Left ventricle myocardium inferior (tissue), 1 donor: ENCODE data around the gene MT1M. TPM values are rescaled to one million over a fixed set of nuclear protein-coding genes. Genes with fewer than 3 reads are reported as not detected.
A peak's percentile ranks its signal among the peaks of the same experiment; 100 is the strongest.

Experiments
- DNase-seq: peaks from one replicate; pipeline ENCODE4 v3.0.0-alpha.2; 2020
- H3K27ac ChIP-seq: fragments of 200-600 bp; replicated peaks from 2 replicates; pipeline ENCODE4 v1.8.0; 2021
- H3K27me3 ChIP-seq: fragments of 200-600 bp; 2 replicates; pipeline ENCODE4 v1.8.0; 2021; ENCODE audit warnings: low read depth
- H3K36me3 ChIP-seq: fragments of 200-600 bp; 2 replicates; pipeline ENCODE4 v1.8.0; 2021
- H3K4me1 ChIP-seq: fragments of 200-600 bp; 2 replicates; pipeline ENCODE4 v1.8.0; 2021
- H3K4me3 ChIP-seq: fragments of 200-600 bp; 2 replicates; pipeline ENCODE4 v1.8.0; 2021; ENCODE audit warnings: mild to moderate bottlenecking, moderate library complexity
- H3K9me3 ChIP-seq: fragments of 200-600 bp; replicated peaks from 2 replicates; pipeline ENCODE4 v1.8.0; 2021
- intact Hi-C: fragments of 100-400 bp; cut with micrococcal nuclease; formaldehyde crosslinking; loops from one replicate; pipeline ENCODE4 v1.11.0; 2022
- total RNA-seq: library from RNA; stranded (reverse); fragmentation: NEBNext Ultra II Directional; extraction: Animal tissue kit (Norgen Biotek cat#: 25700); gene quantifications from one replicate; pipeline ENCODE4 v1.2.1, GENCODE V29; 2021
- TF ChIP-seq, protein P1 (sequence below): fragments of 200-600 bp; IDR thresholded peaks from 2 replicates; pipeline ENCODE4 v1.8.0; 2021; ENCODE audit warnings: antibody characterized with exemption, mild to moderate bottlenecking, borderline replicate concordance
- donor health status: DM: no; HTN: yes; CAD: no; lungs with severe emphysema.

MT1M gene
- total RNA-seq, 1 donor from 2014 or later: 3.1 TPM

DNA sequence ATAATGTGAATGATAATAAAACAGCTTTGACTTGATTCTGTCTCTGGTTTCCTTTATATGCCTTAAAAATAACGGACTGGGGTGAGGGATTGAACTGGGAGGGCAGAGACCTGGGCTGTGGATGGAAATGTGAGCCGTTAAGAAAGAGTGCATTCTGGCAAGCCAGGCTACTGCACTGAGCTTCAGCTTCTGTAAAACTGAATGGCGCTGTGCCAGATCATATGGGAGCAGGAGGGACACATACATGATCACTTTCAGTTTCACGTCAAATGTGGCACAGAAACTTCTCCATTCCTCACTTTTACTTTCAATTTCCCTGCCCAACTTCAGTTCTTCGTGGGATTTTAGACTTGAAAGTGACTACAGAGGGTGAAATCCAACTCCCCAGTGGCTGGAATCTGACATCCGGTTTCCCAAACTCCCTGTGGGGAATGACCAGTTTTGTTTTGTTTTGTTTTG is 23.0 kb upstream of the MT1M start:
- Histone ChIP-seq H3K9me3 (no peaks in the 10 kb centered on the region), H3K27ac (peak overlapping the region; percentile 95), H3K4me3 (peak overlapping the region; percentile 78), H3K27me3 (no peaks in the 10 kb centered on the region), H3K36me3 (no peaks in the 10 kb centered on the region), H3K4me1 (peaks cover 66% of the 10 kb centered on the region)
- TF ChIP-seq, protein P1, sequence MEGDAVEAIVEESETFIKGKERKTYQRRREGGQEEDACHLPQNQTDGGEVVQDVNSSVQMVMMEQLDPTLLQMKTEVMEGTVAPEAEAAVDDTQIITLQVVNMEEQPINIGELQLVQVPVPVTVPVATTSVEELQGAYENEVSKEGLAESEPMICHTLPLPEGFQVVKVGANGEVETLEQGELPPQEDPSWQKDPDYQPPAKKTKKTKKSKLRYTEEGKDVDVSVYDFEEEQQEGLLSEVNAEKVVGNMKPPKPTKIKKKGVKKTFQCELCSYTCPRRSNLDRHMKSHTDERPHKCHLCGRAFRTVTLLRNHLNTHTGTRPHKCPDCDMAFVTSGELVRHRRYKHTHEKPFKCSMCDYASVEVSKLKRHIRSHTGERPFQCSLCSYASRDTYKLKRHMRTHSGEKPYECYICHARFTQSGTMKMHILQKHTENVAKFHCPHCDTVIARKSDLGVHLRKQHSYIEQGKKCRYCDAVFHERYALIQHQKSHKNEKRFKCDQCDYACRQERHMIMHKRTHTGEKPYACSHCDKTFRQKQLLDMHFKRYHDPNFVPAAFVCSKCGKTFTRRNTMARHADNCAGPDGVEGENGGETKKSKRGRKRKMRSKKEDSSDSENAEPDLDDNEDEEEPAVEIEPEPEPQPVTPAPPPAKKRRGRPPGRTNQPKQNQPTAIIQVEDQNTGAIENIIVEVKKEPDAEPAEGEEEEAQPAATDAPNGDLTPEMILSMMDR: no peak
- DNase-seq: no peak
- intact Hi-C loops: loop anchor here (10.0 kb wide), 1 partner anchor 95 kb away; no protein-coding TSS in a partner anchor

DNA sequence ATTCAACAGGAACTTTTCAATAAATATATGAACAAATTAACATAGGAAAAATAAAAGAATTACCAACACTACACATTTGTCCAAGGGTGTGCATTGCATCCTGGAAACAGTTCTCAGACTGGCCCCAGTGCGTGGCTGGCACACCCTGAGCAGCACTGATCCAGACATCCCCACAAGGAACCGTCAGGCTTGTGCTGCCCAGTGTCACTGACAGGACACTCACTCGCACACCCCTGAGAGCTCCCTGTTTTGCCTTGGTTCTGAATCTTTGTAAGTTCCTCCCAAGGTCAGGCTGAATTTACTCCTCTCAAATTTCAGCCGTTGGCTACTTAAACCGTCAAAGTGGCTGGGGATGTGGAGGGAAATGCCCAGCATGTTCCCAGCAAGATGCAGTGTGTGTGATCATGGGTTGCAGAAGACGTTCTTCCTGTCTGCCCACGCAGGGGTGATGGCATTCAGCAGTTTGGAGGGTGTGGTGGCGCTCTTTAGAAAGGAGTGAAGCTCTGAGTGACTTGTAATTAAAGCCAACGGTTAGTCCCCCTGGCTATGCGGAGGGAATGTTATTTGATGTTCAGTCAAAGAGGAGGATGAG is 22.3 kb upstream of the MT1M start:
- no peak for DNase-seq

DNA sequence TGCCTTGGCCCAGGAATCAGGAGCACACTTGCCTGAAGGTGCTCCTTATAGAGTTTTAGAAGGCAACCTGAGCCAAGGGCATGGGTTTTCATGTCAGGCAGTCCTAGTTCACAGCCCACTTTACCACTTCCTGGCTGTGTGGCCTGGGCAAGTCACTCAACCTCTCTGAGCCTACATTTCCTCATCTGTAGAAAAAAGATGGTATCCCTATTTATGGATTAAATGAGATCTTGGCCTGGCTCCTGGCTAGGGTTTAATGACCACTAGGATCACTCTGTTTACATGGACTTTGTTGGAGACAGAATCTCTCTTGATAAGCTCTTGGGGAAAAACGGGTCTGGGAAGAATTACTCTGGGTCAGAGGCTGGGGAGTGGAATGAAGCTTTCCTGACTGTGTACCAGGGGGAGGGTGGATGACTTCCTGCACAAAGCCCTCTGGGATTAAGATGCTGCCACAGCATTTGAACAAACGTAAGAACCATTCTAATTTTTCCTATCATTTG is 21.8 kb upstream of the MT1M start:
- Histone ChIP-seq H3K4me1 (peaks cover 64% of the 10 kb centered on the region), H3K4me3 (peak overlapping the region; percentile 78), H3K36me3 (no peaks in the 10 kb centered on the region), H3K27me3 (no peaks in the 10 kb centered on the region), H3K27ac (peak overlapping the region; percentile 95), H3K9me3 (no peaks in the 10 kb centered on the region)
- TF ChIP-seq, protein P1: no peak
- DNase-seq: no peak
- intact Hi-C loops: no loop called here

More for the DNA sequence above, 22.3 kb upstream of the MT1M start:
- peak overlapping the region; percentile 95 for H3K27ac ChIP-seq
- H3K4me3 ChIP-seq: peak overlapping the region; percentile 78
- H3K36me3 ChIP-seq: no peaks in the 10 kb centered on the region
- H3K9me3 ChIP-seq: no peaks in the 10 kb centered on the region
- intact Hi-C loops: no loop called here
- TF ChIP-seq, protein P1: no peak
- H3K27me3 ChIP-seq: no peaks in the 10 kb centered on the region
- peaks cover 66% of the 10 kb centered on the region for H3K4me1 ChIP-seq

DNA sequence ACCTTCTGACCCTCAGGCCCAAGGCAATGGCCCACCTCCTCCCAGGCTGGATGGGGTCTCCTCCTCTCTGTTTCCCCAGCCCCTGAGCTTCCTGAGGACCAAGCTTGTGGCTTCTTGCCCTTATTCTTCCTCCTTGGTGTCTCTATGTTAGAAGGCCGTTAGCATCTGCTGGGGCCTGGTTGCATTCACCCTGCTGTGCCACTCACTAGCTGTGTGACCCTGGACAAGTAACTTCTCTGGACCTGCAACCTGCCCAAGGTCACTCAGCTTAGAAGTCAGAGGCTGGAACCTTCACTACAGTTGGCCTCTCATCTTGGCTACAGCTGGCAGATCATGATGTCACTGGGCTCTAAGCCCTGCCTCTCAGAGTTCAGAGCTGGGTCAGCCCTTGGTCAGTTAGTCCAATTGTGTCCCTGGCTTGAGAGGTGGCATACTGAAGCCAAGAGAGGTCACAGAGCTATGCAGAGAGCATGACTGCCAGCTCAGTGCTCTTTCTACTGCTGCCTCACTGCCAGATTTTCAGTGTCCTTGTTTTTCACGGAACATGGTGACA is 21.1 kb upstream of the MT1M start:
- Histone ChIP-seq H3K4me1 (peaks cover 58% of the 10 kb centered on the region), H3K4me3 (no peak overlapping the region), H3K27me3 (no peaks in the 10 kb centered on the region), H3K36me3 (no peaks in the 10 kb centered on the region), H3K27ac (peak overlapping the region; percentile 95), H3K9me3 (no peaks in the 10 kb centered on the region)
- intact Hi-C loops: no loop called here
- DNase-seq: peak; percentile 75
- TF ChIP-seq, protein P1: no peak

DNA sequence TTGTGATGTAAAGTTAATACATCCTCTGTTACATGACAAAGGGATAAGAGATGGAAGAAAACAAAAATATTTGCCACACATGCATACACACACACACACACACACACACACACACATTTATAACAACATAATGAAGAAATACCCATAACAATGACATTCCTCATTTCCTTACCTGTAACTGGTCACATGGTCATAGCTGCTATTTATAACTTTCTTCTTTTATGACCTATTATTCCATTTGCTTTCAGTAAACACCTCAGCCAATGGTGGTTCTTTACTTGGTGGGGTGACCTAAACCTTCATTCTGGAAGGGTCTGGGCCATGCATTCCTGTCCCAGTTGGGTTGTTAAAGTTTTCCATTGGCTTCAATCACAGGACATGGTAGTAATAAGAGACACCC is 18.8 kb upstream of the MT1M start:
- Histone ChIP-seq H3K9me3 (no peaks in the 10 kb centered on the region), H3K4me1 (peaks cover 58% of the 10 kb centered on the region), H3K36me3 (no peaks in the 10 kb centered on the region), H3K27me3 (no peaks in the 10 kb centered on the region), H3K4me3 (no peak overlapping the region), H3K27ac (no peak overlapping the region)
- intact Hi-C loops: no loop called here
- no peak for DNase-seq
- TF ChIP-seq, protein P1: no peak
